HCT116 (cell line): ENCODE results near the gene DDRGK1.

ENCODE experiments used
- CTCF ChIP-seq, 3 experiments: fragments of 200-600 bp in 1 of 3; sonication (generic) in 1 of 3; IDR thresholded peaks in 2 of 3; conservative IDR thresholded peaks in 1 of 3; 2 replicates each; pipeline ENCODE4 v1.5.1; 2012 to 2017; ENCODE audit warnings: low read depth in 2 of 3, low read length in 2 of 3, antibody characterized with exemption in 1 of 3, borderline replicate concordance in 1 of 3, control low read depth in 1 of 3, mild to moderate bottlenecking in 1 of 3, mixed read lengths in 1 of 3, mixed run types in 1 of 3, moderate library complexity in 1 of 3; ENCODE audit not compliant: insufficient read depth in 1 of 3
- EGR1 ChIP-seq: IDR thresholded peaks from 2 replicates; pipeline ENCODE4 v1.6.1; 2012; ENCODE audit warnings: low read depth
- EZH2 ChIP-seq: fragments of 200-600 bp; sonication (generic); IDR thresholded peaks from 2 replicates; pipeline ENCODE4 v1.6.1; 2017; ENCODE audit warnings: antibody characterized with exemption, mixed run types
- FOSL1 ChIP-seq: IDR thresholded peaks from 2 replicates; pipeline ENCODE4 v1.6.1; 2012; ENCODE audit warnings: low read depth
- POLR2A ChIP-seq: IDR thresholded peaks from 2 replicates; pipeline ENCODE4 v1.7.0; 2011; ENCODE audit warnings: borderline replicate concordance; ENCODE audit not compliant: insufficient read depth, insufficient read length; ENCODE audit errors: extremely low read depth
- POLR2AphosphoS5 ChIP-seq: IDR thresholded peaks from 2 replicates; pipeline ENCODE4 v1.6.1; 2011; ENCODE audit warnings: mild to moderate bottlenecking, low read depth, low read length, moderate library complexity
- RAD21 ChIP-seq: IDR thresholded peaks from 2 replicates; pipeline ENCODE4 v1.6.1; 2012; ENCODE audit warnings: low read depth, mild to moderate bottlenecking
- SP1 ChIP-seq: IDR thresholded peaks from 2 replicates; pipeline ENCODE4 v1.6.1; 2012; ENCODE audit warnings: low read depth
- TCF7L2 ChIP-seq: IDR thresholded peaks from 2 replicates; pipeline ENCODE4 v1.7.0; 2011; ENCODE audit warnings: borderline replicate concordance, inconsistent platforms; ENCODE audit not compliant: insufficient read depth, insufficient read length; ENCODE audit errors: extremely low read depth
- ZBTB33 ChIP-seq: IDR thresholded peaks from 2 replicates; pipeline ENCODE4 v1.6.1; 2011; ENCODE audit warnings: mild to moderate bottlenecking, low read length, moderate library complexity; ENCODE audit not compliant: insufficient replicate concordance; ENCODE audit errors: extremely low read depth
- TF ChIP-seq, protein P1 (sequence below): IDR thresholded peaks from 2 replicates; pipeline ENCODE4 v1.6.1; 2012
- TF ChIP-seq, protein P2 (sequence below): IDR thresholded peaks from 2 replicates; pipeline ENCODE4 v1.6.1; 2012
- TF ChIP-seq, protein P3 (sequence below): IDR thresholded peaks from 2 replicates; pipeline ENCODE4 v1.6.1; 2012; ENCODE audit warnings: low read depth

DNA sequence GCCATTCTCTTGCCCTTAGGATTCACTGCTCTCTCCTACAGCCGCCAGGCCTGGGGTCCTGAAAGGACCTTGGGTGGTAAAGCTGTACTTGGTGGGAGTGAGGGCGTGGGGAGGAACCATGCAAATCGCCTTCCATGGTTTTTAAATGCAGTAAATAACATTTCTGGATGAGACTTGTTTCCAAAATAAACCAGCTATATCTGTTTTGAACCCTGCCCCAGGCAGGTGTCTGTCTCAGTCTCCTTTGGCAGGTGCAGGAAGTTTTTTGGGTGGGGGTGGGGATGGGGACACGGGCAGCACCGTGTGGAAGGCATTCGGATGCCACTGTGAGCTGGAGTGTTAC, 19.1 kb upstream of the DDRGK1 start:
- TF ChIP-seq CTCF (IDR thresholded peaks at IDR 0.05 in 2 of 3, conservative IDR thresholded peaks at IDR 0.05 in 1 of 3; ENCODE audit: borderline replicate concordance in 1 of 3, insufficient read depth in 1 of 3, low read depth in 2 of 3, low read length in 2 of 3) (no peak), POLR2AphosphoS5 (no peak), TCF7L2 (no peak), EGR1 (no peak), ZBTB33 (no peak), POLR2A (no peak), RAD21 (no peak), SP1 (no peak), FOSL1 (no peak), EZH2 (no peak)
- TF ChIP-seq, protein P1, sequence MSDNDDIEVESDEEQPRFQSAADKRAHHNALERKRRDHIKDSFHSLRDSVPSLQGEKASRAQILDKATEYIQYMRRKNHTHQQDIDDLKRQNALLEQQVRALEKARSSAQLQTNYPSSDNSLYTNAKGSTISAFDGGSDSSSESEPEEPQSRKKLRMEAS: no peak
- TF ChIP-seq, protein P2, sequence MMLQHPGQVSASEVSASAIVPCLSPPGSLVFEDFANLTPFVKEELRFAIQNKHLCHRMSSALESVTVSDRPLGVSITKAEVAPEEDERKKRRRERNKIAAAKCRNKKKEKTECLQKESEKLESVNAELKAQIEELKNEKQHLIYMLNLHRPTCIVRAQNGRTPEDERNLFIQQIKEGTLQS: no peak
- TF ChIP-seq, protein P3, sequence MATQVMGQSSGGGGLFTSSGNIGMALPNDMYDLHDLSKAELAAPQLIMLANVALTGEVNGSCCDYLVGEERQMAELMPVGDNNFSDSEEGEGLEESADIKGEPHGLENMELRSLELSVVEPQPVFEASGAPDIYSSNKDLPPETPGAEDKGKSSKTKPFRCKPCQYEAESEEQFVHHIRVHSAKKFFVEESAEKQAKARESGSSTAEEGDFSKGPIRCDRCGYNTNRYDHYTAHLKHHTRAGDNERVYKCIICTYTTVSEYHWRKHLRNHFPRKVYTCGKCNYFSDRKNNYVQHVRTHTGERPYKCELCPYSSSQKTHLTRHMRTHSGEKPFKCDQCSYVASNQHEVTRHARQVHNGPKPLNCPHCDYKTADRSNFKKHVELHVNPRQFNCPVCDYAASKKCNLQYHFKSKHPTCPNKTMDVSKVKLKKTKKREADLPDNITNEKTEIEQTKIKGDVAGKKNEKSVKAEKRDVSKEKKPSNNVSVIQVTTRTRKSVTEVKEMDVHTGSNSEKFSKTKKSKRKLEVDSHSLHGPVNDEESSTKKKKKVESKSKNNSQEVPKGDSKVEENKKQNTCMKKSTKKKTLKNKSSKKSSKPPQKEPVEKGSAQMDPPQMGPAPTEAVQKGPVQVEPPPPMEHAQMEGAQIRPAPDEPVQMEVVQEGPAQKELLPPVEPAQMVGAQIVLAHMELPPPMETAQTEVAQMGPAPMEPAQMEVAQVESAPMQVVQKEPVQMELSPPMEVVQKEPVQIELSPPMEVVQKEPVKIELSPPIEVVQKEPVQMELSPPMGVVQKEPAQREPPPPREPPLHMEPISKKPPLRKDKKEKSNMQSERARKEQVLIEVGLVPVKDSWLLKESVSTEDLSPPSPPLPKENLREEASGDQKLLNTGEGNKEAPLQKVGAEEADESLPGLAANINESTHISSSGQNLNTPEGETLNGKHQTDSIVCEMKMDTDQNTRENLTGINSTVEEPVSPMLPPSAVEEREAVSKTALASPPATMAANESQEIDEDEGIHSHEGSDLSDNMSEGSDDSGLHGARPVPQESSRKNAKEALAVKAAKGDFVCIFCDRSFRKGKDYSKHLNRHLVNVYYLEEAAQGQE: no peak
